Adrenal gland (tissue), 5 donors: ENCODE data around the gene SLC19A2.

Source experiments
- CTCF ChIP-seq, 6 experiments: fragments of 450-650 bp in 4 of 6; fragments of 200-600 bp in 2 of 6; sonication (generic) in 1 of 6; IDR thresholded peaks; 1 replicate in 5 of 6; 2 replicates in 1 of 6; pipeline versions ENCODE4 v1.5.1 to v1.8.0; 2016 to 2021; ENCODE audit warnings: antibody characterized with exemption in 6 of 6, mild to moderate bottlenecking in 2 of 6, moderate library complexity in 1 of 6
- POLR2A ChIP-seq, 2 donors: fragments of 450-650 bp; IDR thresholded peaks; one replicate each; pipeline ENCODE4 v1.6.1; 2017; ENCODE audit warnings: antibody characterized with exemption in 2 of 2, mild to moderate bottlenecking in 2 of 2, moderate library complexity in 1 of 2
- donor health status: DM: no; HTN: no; CAD: no.

GRCh38 chr1:169427081-169427641, 58.6 kb downstream of the SLC19A2 start, which contains the start of gene CCDC181:
- no peak for TF ChIP-seq POLR2A (IDR thresholded peaks at IDR 0.05)
- TF ChIP-seq CTCF (IDR thresholded peaks at IDR 0.05), result no peak
